ENCODE measurements around the gene PNMA5.

PNMA5 gene

DNA sequence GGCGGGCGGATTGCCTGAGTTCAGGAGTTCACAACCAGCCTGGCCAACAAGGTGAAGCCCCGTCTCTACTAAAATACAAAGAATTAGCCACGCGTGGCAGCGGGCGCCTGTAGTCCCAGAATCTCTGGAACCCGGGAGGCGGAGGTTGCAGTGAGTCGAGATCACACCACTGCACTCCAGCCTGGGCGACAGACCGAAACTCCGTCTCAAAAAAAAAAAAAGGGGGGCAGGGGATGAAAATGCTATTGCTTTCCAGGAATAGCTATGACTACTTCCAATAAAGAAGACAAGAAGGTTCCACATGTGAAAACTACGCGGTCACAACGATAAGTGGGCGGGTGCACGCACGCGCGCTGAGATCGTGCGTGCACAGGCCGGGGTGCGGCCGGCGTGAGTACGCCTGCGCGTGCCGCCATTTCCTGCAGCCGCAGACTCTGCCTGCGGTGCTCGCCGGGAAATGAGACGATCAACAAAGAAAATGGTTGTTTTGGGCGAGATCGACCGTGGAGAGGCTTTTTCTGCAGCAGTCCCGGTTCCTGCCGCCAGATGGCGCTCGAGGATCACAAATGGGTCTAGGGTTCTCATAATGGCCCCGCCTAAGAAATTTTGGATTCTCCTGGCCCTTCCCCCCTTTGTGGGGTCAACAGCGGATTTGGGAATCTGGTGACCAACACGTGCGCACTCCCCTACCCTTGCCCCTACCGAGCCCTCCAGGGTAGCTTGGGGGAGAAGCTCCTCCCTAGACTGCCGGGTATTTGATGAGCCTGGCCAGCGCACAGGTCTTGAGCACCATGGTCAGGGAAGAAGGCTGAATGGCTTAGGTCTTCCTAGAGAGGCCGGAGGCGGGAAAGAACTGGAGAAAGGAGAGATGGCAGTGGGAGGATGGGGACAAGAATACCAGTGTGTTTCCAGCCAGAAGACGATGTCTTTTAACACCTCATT lies 35.1 kb downstream of the PNMA5 start:
- peak; percentile 92 for DNase-seq

GRCh38 chrX:152958047-152958446 lies 35.9 kb downstream of the PNMA5 start:
- no peak for DNase-seq

DNA sequence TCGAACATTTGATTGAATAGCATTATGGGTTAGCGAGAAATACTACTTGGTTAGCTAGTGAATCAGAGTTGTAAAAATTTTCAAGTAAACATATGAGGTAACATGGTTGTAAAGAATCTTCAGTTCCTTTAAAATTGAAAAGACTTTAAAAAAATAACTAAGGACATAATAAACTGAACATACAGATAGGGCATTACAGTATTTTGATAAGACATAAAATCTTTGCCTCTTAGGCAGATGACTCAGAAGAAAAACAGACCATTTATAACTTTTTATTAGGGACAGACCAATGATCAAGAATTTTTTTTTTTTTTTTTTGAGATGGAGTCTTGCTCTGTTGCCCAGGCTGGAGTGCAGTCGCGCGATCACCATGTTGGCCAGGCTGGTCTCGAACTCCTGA lies 43.1 kb downstream of the PNMA5 start:
- DNase-seq, result no peak

DNA sequence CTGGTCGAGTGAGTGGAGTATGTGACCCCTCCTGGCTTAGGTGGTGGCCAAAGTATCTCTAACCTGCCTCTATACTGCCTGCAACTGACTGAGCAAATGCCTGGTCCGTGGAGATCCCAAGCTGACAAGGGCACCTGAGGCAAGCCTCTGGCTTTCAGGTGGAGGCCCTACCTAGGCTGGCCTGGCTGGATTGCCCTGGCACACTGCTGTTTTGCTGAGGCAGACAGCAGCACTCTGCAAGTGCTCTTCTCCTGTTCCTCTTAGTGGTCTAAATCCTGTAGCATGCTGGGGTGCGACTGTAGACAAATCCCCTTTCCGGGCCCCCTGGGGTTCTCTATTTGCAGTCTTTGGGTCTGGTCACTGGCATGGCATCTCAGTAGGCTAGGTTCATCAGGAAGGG lies 44.8 kb downstream of the PNMA5 start:
- DNase-seq, result no peak

- no peak for DNase-seq
These were observed 47.2 kb downstream of the PNMA5 start for GRCh38 chrX:152946681-152947080.

DNA sequence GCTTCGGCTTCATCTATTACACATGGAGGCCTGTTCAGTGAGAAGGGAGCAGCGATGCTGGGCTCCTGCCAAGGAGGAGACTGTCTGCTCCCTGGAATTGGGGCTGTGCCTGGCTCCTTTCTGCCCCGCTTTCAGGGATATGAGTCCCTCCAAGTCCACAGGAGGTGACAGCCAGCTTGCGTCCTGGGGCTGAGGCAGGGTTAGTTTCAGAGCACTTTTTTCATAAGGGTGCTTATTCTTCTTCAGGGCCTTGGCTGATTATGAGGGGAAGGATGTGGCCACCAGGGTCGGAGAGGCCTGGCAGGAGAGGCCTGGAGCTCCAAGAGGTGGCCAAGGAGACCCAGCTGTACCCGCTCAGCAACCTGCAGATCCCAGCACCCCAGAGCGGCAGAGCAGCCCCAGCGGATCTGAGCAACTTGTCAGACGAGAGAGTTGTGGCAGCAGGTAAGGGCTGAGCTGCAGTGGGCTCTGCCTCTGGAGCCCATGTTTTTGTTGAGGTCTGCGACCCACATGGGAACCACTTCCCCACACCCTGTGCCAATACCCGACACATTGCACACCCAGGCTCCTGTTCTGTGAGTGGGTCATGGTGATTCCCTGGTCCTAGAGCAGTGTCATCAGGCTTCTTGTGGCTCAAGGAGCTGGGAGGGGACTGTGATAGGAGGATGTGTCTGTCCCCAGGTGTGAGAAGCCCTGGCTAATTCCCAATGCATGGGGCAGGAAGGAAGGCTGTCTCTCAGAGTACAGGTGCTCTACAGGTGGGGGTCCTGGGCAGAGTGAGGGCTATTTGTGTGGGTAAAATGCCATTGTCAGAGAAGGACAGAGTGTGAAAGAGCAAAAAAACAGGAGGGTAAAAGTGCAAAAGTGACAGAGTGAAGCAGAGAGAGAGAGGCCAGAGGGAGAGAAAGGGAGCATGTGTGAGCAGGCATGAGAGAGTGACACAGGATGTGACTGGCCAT lies 48.6 kb downstream of the PNMA5 start:
- DNase-seq, result no peak

GRCh38 chrX:152943826-152944225 lies 50.1 kb downstream of the PNMA5 start:
- no peak for DNase-seq

- DNase-seq, result no peak
These were observed 51.9 kb downstream of the PNMA5 start for GRCh38 chrX:152942077-152942442.

GRCh38 chrX:152941328-152942076 lies 52.4 kb downstream of the PNMA5 start:
- peak; percentile 90 for DNase-seq

Data from CD4-positive, alpha-beta T cell treated with Interleukin-17A for 4 hours (primary cell).